ENCODE measurements around the gene FRMD3. TPM values are rescaled to one million over a fixed set of nuclear protein-coding genes. Genes with fewer than 3 reads are reported as not detected.

FRMD3 gene
- total RNA-seq, 1 donor from 2014 or later, result 0.65 TPM

DNA sequence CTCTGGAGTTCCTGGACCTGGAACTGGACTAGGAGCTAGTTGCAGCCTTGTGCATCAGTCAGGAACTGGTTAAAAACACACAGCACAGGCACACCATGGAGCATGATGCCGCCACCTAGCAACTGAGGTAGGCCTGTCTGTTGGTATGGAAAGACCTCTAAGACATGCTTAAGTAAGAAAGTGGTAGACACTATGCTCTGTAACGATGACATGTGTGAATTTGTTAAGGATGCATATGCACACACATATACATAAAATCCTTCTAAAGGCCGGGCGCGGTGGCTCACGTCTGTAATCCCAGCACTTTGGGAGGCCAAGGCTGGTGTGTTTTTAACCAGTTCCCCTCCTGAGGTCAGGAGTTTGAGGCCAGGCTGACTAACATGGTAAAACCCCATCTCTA lies 338.4 kb downstream of the FRMD3 start:
- TF ChIP-seq, protein P1, sequence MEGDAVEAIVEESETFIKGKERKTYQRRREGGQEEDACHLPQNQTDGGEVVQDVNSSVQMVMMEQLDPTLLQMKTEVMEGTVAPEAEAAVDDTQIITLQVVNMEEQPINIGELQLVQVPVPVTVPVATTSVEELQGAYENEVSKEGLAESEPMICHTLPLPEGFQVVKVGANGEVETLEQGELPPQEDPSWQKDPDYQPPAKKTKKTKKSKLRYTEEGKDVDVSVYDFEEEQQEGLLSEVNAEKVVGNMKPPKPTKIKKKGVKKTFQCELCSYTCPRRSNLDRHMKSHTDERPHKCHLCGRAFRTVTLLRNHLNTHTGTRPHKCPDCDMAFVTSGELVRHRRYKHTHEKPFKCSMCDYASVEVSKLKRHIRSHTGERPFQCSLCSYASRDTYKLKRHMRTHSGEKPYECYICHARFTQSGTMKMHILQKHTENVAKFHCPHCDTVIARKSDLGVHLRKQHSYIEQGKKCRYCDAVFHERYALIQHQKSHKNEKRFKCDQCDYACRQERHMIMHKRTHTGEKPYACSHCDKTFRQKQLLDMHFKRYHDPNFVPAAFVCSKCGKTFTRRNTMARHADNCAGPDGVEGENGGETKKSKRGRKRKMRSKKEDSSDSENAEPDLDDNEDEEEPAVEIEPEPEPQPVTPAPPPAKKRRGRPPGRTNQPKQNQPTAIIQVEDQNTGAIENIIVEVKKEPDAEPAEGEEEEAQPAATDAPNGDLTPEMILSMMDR (IDR thresholded peaks at IDR 0.05; ENCODE audit: unreplicated experiment), result no peak
- H3K9me3 Mint-ChIP-seq (ENCODE audit: low read depth), result no peaks in the 10 kb centered on the region

DNA sequence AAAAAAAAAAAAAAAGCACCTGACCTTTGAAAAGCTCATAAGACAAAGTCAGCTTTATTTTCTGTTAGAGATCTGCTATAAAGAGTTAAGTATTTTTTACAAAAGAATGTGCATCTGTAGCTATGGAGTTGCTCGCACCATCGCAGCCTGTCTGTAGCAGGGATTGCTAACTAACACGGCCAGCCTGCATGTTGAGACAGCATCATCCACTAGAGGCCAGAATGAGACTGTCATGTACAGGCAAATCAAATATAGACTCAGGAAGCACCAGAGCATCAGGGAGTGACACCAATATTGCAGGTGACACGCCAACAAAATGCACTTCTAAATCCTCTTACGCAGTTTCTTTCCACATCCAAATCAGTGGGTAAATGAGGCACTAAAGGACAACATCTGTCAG lies 339.0 kb downstream of the FRMD3 start:
- TF ChIP-seq, protein P1 (IDR thresholded peaks at IDR 0.05; ENCODE audit: unreplicated experiment), result peak; percentile 61
- no peak overlapping the region for H3K27ac Mint-ChIP-seq
- H3K4me1 Mint-ChIP-seq (ENCODE audit: low read depth), result peaks cover 15% of the 10 kb centered on the region
- DNase-seq (ENCODE audit: low spot score, unreplicated experiment), result no peak
- peaks cover 5% of the 10 kb centered on the region for H3K27me3 Mint-ChIP-seq
- H3K36me3 Mint-ChIP-seq (ENCODE audit: insufficient read depth), result no peaks in the 10 kb centered on the region
- no peak overlapping the region for H3K4me3 Mint-ChIP-seq (ENCODE audit: low read depth)
- no peaks in the 10 kb centered on the region for H3K9me3 Mint-ChIP-seq (ENCODE audit: low read depth)

More for the DNA sequence above, 338.4 kb downstream of the FRMD3 start:
- Mint-ChIP-seq H3K4me3 (ENCODE audit: low read depth) (no peak overlapping the region), H3K36me3 (ENCODE audit: insufficient read depth) (no peaks in the 10 kb centered on the region), H3K27me3 (peaks cover 5% of the 10 kb centered on the region), H3K4me1 (ENCODE audit: low read depth) (peaks cover 15% of the 10 kb centered on the region), H3K27ac (no peak overlapping the region)
- no peak for DNase-seq (ENCODE audit: low spot score, unreplicated experiment)

DNA sequence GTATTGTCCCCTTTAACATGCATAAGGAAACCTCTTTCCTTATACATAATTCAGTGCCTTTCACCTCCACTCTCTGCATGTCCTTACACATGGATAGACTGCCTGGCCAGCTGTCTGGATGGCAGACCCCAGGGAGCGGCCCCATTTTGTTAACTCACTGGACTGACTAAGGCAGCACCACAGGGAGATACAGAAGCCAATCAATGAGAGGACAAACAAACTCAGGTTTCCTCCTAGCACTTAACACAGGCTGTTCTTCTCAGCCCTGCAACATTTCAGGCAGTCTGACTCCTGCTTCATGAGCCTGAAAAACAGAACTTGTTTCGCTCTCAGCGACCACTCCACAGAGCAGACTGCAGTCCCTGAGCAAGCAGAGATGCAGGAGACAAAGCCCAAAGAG lies 339.8 kb downstream of the FRMD3 start:
- Mint-ChIP-seq H3K4me3 (ENCODE audit: low read depth) (no peak overlapping the region), H3K27ac (peak overlapping the region; percentile 1), H3K27me3 (peaks cover 5% of the 10 kb centered on the region), H3K9me3 (ENCODE audit: low read depth) (no peaks in the 10 kb centered on the region), H3K36me3 (ENCODE audit: insufficient read depth) (no peaks in the 10 kb centered on the region), H3K4me1 (ENCODE audit: low read depth) (peaks cover 15% of the 10 kb centered on the region)
- DNase-seq (ENCODE audit: low spot score, unreplicated experiment), result no peak
- TF ChIP-seq, protein P1 (IDR thresholded peaks at IDR 0.05; ENCODE audit: unreplicated experiment), result no peak

DNA sequence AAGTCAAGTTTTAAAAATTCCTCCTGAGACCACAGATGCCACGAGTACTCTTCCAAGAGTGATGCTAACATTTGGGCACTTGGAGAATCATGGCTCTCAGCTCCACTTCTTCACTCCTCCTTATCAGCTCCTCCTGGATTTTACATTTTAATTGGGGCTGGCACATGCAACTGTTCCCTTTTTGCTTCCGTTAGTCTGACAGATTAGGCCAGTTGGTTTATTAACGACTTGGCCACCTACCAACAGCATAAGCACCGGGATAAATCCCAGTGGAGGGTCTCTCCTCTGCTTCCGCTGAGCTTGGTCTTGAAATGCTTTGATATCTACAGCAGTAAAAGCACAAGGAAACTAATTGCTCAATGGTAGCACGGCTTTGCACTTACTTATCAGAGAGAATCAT lies 340.6 kb downstream of the FRMD3 start:
- Mint-ChIP-seq H3K4me3 (ENCODE audit: low read depth) (no peak overlapping the region), H3K27ac (no peak overlapping the region), H3K9me3 (ENCODE audit: low read depth) (no peaks in the 10 kb centered on the region), H3K27me3 (peaks cover 5% of the 10 kb centered on the region), H3K4me1 (ENCODE audit: low read depth) (peaks cover 15% of the 10 kb centered on the region), H3K36me3 (ENCODE audit: insufficient read depth) (no peaks in the 10 kb centered on the region)
- TF ChIP-seq, protein P1 (IDR thresholded peaks at IDR 0.05; ENCODE audit: unreplicated experiment), result no peak
- no peak for DNase-seq (ENCODE audit: low spot score, unreplicated experiment)

DNA sequence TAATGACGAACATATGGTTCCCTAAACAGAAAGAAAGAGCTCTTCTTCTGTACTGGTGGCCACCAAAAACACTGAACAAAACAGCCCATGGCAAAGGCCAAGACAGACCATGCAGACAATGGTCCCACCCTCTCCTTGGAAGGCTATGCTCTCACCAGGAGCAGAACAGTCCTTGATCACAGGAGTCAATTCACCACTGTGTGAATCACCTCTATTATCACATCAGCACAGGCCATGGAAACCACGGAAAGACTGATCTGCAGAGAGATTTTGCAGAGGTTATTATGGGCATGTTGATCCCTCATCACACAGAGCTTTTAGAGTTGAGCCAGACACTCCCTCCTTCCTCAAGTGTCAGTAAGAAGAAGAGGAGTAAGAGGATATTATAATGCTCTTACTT lies 341.3 kb downstream of the FRMD3 start:
- H3K27ac Mint-ChIP-seq, result no peak overlapping the region
- H3K9me3 Mint-ChIP-seq (ENCODE audit: low read depth), result no peaks in the 10 kb centered on the region
- H3K4me1 Mint-ChIP-seq (ENCODE audit: low read depth), result peaks cover 15% of the 10 kb centered on the region
- TF ChIP-seq, protein P1 (IDR thresholded peaks at IDR 0.05; ENCODE audit: unreplicated experiment), result no peak
- no peaks in the 10 kb centered on the region for H3K36me3 Mint-ChIP-seq (ENCODE audit: insufficient read depth)
- H3K27me3 Mint-ChIP-seq, result peaks cover 5% of the 10 kb centered on the region
- H3K4me3 Mint-ChIP-seq (ENCODE audit: low read depth), result no peak overlapping the region
- DNase-seq (ENCODE audit: low spot score, unreplicated experiment), result no peak

Other genes with a start within 250 kb of the FRMD3 start
- 3.8 and 4.5 TPM in 2 replicates for gene IDNK, start 84.7 kb upstream of the FRMD3 start, total RNA-seq
- gene UBQLN1, start 169.6 kb upstream of the FRMD3 start, total RNA-seq, result 103 and 108 TPM in 2 replicates

Measured in progenitor cell of endocrine pancreas (in vitro differentiated cells).